Subcutaneous abdominal adipose tissue (tissue), 5 donors: ENCODE data around the gene GCNT2.
"Not testable (repeated sequence)": the region's sequence is repeated elsewhere in the genome, so short reads cannot be mapped to it uniquely, and the experiment has no call there.

Experiments
- H3K27ac ChIP-seq: one replicate; pipeline ENCODE4 v1.7.0; 2013; ENCODE audit warnings: low read depth, mild to moderate bottlenecking, inconsistent platforms, low read length, moderate library complexity
- H3K27me3 ChIP-seq, 5 donors: one replicate each; pipeline ENCODE4 v1.7.0; 2013; ENCODE audit warnings: low read length in 5 of 5, inconsistent platforms in 1 of 5; ENCODE audit not compliant: control insufficient read depth in 5 of 5, insufficient read depth in 4 of 5
- H3K36me3 ChIP-seq, 5 donors: one replicate each; pipeline ENCODE4 v1.7.0; 2013; ENCODE audit warnings: low read length in 5 of 5; ENCODE audit not compliant: control insufficient read depth in 5 of 5, insufficient read depth in 5 of 5
- H3K4me1 ChIP-seq, 5 donors: one replicate each; pipeline ENCODE4 v1.7.0; 2013; ENCODE audit warnings: low read length in 5 of 5, mild to moderate bottlenecking in 3 of 5, moderate library complexity in 1 of 5; ENCODE audit not compliant: control insufficient read depth in 5 of 5, insufficient read depth in 5 of 5
- H3K4me3 ChIP-seq, 5 donors: one replicate each; pipeline ENCODE4 v1.7.0; 2013; ENCODE audit warnings: low read length in 5 of 5, low read depth in 1 of 5
- H3K9ac ChIP-seq, 5 donors: one replicate each; pipeline ENCODE4 v1.7.0; 2013; ENCODE audit warnings: low read length in 5 of 5, mild to moderate bottlenecking in 4 of 5, moderate library complexity in 3 of 5
- H3K9me3 ChIP-seq, 5 donors: one replicate each; pipeline ENCODE4 v1.7.0; 2013; ENCODE audit warnings: low read length in 5 of 5; ENCODE audit not compliant: control insufficient read depth in 5 of 5
- donor health status: healthy.
- donor health status: healthy.
- donor health status: healthy.
- donor health status: healthy.
- donor health status: healthy.

GCNT2 gene

DNA sequence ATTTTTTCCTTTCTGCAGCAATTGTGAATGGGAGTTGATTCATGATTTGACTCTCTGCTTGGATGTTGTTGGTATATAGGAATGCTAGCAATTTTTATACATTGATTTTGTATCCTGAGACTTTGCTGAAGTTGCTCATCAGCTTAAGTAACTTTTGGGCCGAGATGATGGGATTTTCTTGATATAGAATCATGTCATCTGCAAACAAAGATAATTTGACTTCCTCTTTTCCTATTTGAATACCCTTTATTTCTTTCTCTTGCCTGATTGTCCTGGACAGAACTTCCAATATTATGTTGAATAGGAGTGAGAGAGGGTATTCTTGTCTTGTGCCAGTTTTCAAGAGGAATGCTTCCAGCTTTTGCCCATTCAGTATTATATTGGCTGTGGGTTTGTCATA is 144.4 kb downstream of the GCNT2 start:
- not testable (repeated sequence) for H3K9me3 ChIP-seq, H3K36me3 ChIP-seq, H3K4me3 ChIP-seq, H3K4me1 ChIP-seq, H3K27ac ChIP-seq, H3K9ac ChIP-seq, H3K27me3 ChIP-seq

DNA sequence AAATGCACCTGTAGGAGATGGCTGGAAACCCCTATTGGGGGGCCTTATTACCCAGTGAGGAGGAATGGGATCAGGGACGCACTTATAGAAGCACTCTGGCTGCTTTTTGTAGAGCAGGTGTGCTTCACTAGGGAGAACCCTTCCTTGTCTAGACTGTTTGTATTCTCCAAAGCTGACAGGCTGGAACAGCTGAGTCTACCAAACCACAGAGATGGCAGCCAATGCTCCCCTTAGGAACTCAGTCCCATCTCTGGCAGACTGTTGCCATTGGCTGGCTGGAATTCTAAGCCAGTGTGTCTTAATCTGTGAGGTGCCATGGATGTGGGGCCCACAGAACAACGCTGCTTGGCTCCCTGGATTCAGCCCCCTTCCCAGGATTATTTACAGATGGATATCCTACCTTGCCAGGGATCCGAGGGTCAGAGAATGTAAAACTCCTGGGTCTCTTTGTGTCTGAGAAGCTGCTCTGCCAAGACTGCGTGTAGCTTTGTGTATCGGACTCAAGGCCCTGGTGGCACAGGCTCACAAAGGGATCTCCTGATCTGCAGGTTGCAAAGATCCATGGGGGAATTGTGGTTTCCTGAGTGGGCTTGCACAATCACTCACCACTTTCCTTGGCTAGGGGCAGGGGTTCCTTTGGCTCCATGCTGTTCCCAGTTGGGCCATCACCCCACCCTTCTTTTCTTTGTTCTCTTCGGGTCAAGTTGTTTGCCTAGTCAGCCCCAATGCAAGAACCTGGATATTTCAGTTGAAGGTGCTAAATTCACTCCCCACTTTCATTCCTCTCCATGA is 147.2 kb downstream of the GCNT2 start:
- no peaks in the 10 kb centered on the region for H3K9me3 ChIP-seq
- no peak overlapping the region for H3K4me3 ChIP-seq
- H3K4me1 ChIP-seq = no peaks in the 10 kb centered on the region
- no peak overlapping the region for H3K9ac ChIP-seq
- H3K36me3 ChIP-seq = no peaks in the 10 kb centered on the region
- H3K27ac ChIP-seq = no peak overlapping the region
- H3K27me3 ChIP-seq = peaks cover 0 to 3% (median 0%) of the 10 kb centered on the region in 5 donors

DNA sequence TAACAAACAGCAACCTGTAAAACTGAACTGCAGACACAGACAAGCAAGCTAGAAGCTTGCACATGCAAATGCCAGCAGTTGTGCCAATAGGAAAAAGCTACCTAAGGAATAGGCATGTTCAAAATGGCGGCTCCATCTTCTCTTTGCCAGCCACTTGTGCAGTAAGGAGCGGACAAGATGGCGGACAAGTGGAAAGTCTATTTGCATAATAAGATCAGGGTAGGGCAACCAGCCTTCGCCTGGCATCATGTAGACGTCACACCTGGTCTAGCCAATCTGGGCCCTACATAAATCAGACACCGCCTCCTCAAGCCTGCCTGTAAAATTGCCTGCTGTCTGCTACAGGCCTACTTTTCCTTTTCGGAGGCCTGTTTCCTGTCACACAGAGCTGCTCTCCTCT is 155.3 kb downstream of the GCNT2 start:
- Histone ChIP-seq H3K9me3 (no peaks in the 10 kb centered on the region), H3K27ac (no peak overlapping the region), H3K9ac (no peak overlapping the region), H3K4me1 (no peaks in the 10 kb centered on the region), H3K4me3 (no peak overlapping the region), H3K36me3 (no peaks in the 10 kb centered on the region), H3K27me3 (no peaks in the 10 kb centered on the region)

DNA sequence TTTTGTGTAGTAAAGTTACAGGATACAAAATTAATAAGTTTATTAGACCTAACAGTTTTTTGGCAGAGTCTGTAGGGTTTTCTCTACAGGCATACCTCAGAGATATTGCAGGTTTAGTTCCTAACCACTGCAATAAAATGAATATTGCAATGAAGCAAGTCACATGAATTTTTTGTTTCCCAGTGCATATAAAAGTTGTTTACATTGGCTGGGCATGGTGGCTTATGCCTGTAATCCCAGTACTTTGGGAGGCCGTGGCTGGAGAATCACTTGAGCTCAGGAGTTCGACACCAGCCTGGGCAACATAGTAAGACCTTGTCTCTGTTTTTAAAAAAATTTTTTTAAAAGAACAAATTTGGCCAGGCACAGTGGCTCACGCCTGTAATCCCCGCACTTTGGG is 157.3 kb downstream of the GCNT2 start:
- no peaks in the 10 kb centered on the region for H3K4me1 ChIP-seq

More for the DNA sequence above, 157.3 kb downstream of the GCNT2 start:
- H3K27me3 ChIP-seq = no peaks in the 10 kb centered on the region
- no peaks in the 10 kb centered on the region for H3K9me3 ChIP-seq
- no peak overlapping the region for H3K27ac ChIP-seq
- H3K36me3 ChIP-seq = no peaks in the 10 kb centered on the region
- no peak overlapping the region for H3K4me3 ChIP-seq
- H3K9ac ChIP-seq = no peak overlapping the region
